SH-SY5Y (cell line): ENCODE results near the gene MGAT3.

Source experiments
- GATA2 ChIP-seq: IDR thresholded peaks from 2 replicates; pipeline ENCODE4 v1.6.1; 2011; ENCODE audit warnings: mild to moderate bottlenecking, low read depth, low read length
- GATA3 ChIP-seq: IDR thresholded peaks from 2 replicates; pipeline ENCODE4 v1.6.1; 2011; ENCODE audit warnings: low read depth, mild to moderate bottlenecking, low read length, moderate library complexity

DNA sequence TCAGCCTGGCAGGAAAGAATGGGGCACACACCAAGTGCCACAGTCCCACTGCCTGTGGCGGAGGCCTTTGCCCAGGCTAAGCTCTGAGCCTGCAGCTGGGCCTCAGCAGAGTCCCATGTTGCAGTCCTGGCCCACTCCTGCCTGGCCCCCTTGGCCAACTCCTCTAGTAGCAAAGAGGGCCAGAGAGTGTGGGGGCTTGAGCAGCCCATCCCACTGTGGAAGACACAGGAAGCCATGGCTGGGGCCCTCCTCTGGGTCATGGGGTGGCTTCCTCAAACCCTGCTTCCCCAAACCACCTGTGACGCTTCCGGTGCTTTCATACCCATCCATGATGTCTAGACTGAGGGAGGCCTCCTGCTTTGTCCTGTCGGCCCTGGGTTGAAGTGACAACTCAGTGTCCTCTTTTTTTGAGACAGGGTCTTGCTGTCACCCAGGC, 69.9 kb downstream of the MGAT3 start:
- TF ChIP-seq GATA3 (no peak), GATA2 (no peak)
